GM21786 (cell line): Measurements from ENCODE around the gene TIMM21.
A peak's percentile ranks its signal among the peaks of the same experiment; 100 is the strongest.

ENCODE experiments used
- ATAC-seq: cut with Tn5 transposase; IDR thresholded peaks from one replicate; pipeline ENCODE4 v1.9.1; 2021; ENCODE audit not compliant: unreplicated experiment

TIMM21 gene, protein sequence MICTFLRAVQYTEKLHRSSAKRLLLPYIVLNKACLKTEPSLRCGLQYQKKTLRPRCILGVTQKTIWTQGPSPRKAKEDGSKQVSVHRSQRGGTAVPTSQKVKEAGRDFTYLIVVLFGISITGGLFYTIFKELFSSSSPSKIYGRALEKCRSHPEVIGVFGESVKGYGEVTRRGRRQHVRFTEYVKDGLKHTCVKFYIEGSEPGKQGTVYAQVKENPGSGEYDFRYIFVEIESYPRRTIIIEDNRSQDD

DNA sequence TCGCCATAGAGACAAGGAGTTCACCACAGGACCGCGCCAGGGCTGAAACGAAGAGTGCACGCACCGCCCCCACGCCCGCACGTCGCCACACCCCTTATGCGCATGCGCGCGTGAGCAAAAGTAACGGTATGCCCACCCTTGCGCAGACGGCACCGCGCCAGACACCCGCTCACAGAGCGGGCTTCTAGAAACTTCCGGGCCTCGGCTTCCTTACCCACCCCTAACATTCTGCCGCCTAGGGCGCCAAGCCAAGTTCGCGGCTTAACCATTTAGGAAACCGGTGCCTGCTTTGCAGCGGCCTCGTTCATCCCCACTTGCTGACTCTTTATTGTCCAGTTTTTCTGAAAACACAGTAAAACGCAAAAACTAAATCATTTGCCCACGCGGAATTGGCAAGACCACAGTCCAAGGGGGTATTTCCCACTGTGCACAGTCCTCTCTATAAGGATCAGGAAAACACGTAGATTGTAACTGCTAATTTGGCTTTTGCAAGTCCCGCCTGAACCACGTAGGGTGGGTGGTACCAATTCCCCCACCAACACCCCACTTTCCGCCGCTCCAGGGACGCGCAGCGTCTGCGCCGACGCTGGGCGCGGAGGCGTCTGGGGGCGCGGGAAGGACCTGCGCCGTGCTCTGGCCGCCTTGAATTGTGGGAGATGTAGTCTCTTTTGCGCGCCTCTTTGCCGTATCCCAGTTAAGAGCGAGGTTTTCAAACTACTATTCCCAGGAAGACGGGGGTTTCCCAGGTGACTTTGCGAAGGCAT, at the start of gene TIMM21, which contains the start of gene FBXO15:
TIMM21 (plus strand) TSS at position 745 of the 764 bp plus-strand sequence. CDS start 286 bp downstream, outside the sequence.
FBXO15 (minus strand) TSS at position 56 of the 764 bp plus-strand sequence; CDS start at position 7, 49 bp downstream.
- ATAC-seq = peak; percentile 89

DNA sequence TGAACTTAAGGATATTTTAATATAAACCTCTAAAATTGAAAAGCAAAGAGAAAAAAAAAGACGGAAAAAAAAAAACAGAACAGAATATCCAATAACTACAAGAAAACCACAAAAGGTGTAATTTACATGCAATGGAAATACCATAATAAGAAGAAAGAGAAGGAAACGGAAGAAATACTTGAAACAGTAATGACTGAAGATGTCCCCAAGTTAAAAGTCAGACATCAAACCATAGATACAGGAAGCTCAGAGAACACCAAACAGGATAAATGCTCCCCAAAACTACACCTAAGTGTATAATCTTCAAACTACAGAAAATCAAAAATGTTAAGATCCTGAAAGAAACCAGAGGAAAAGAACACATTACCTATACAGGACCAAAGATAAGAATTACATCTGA, 39.9 kb upstream of the TIMM21 start:
- ATAC-seq = no peak

DNA sequence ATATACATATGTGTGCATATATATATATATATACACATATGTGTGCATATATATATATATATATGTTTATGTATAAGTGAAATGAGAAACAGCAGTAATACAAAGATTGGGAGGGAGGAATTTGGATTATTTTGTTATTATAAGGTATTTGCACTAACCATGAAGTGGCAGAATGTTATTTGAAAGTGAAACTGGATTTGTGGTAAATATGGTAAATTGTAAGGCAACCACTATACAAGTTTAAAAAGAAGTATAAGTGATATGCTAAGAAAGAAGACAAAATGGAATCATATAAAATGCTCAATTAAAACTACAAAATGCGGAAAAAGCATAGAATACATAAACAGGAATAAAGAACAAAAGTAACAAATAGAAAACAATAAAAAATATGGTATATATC, 38.2 kb upstream of the TIMM21 start:
- ATAC-seq = no peak

DNA sequence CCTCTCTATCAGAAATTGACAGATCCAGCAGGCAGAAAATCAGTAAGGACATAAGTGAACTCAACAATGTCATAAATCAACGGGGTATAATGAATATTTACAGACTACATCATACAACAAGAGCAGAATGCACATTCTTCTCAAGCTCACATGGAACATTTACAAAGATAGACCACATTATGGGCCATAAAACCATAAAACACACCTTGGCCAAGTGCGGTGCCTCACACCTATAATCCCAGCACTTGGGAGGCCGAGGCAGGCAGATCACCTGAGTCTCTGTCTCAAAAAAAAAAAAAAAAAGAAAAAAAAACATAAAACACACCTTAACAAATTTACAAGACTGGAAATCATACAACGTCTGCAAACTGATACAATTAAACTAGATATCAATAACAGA, 37.3 kb upstream of the TIMM21 start:
- no peak for ATAC-seq

DNA sequence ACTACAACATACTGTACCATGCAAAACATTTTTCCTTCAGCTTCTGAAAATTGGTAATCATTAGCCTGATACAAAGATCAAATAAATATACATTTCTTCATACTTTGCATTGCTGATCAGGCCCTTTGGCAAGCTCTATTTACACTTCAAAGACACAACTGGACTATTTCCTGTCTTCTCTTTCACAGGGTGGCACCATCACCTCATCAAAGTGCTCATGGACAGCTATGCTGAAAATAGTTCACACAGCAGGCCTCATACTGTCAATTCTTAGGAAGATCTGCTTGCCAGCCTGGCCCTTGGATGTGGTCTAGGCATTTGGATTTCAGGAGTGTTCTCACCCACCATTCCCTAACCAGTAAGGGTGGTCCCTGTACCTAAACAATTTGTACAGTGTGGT, 34.6 kb upstream of the TIMM21 start:
- ATAC-seq = no peak

DNA sequence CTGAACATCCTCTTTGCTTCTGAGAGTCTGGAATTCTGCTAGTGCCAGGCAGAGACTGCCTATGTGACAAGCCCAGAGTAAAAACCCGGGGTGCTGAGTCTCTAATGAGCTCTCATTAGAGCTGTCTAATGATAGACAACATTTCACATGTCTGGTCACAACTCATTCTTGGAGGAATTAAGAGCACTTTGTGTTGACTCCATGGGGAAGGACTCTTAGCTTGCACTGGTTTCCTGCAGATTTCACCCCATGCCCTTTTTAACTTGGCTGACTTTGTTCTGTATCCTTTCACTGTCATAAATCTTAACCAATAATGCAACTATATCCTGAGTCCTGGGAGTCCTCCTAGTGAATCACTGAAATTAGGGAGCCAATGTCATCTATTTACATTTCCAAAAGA, 34.2 kb upstream of the TIMM21 start:
- ATAC-seq = no peak

DNA sequence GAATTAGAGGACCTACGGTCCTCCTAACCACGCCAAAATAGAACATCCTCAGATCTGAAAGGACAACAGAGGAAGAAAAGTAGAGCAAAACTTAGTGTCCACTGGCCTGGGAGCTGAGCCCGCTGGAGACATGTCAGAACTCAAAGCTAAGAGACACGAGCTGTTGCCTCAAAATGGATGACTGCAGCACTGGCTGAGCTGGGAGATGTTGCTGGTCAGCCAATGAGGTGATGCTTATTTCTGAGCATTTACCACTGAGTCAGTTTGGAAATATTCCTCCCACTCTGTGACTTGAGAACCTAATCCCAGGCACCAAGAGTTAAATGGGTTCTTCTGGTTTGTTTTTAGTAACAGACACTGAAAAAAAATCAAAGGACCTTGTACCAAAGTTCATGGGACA, 33.3 kb upstream of the TIMM21 start:
- no peak for ATAC-seq

DNA sequence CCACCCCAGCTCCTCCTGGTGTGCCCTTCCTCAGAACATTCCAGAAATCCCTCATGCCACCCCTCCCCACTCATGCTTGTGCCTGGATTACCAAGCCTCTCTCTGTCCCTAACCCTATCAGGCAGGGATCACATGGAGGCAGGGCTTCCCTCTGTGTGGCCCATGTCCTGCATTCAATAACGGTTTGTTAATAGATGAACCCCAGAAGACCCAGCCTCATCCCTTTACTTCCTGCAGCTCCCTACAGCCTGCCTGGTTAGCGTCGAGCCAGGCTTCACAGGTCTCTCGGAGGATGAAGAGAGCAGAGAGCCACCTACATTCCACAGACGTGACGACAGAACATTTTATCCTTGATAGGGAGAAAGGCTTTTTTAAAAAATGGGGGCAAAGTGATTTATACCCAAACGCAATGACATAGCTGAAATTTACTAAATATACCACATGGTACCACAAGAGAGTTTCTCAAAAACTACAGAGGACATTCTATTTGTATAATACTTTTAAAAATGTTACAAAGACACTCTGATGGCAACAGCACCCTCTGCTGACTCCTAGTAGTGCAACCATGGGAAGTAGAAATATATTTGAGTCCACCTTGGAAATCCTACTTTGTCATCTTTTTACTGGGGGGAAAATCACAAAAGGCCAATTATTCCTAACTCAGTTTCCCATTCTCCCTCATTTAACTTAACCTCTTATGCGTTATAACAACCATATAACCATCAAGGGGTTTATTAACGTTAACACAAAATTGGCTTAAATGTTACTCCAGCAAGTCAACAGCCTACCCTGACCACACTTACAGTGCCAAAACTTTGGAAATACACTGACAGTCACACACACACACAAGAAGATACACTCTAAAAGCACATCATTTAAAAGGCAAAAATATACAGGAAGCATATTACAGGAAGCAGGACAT, 31.4 kb upstream of the TIMM21 start:
- no peak for ATAC-seq

DNA sequence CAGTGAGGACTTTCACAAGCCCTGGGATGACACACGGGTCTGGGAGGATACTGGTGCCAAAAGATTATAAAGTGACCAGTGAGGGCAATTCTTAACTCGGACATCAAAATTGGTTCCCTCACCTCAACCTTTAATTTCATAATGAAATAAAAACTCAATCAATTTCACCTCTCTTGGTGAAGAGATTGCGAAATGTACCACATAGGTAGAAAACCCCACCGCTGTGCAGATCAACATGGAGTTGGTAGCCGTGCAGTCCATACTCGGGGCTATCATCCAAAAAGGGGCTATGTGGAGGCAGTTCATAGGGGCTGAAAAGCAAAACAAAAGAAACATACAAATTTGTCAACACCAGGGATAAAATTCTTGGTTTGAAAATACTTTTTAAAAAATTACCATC, 25.1 kb upstream of the TIMM21 start:
- no peak for ATAC-seq

DNA sequence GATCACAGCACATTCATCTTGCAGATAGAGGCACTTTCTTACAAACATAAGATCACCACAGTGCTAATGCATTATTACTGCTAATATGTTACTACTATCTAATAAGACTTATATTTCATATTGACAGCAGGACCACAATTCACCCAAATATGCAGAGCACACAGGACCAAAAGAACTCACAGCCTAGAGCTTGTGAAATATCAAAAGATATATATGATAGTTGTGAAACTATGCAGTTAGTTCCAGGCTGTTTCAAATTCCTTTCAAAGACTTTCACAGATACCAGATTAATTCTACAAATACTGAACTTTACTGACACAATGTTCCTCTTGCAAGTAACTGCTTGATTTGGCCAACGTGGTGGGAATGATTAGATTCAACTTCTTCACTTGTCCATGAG, 23.7 kb upstream of the TIMM21 start:
- no peak for ATAC-seq

DNA sequence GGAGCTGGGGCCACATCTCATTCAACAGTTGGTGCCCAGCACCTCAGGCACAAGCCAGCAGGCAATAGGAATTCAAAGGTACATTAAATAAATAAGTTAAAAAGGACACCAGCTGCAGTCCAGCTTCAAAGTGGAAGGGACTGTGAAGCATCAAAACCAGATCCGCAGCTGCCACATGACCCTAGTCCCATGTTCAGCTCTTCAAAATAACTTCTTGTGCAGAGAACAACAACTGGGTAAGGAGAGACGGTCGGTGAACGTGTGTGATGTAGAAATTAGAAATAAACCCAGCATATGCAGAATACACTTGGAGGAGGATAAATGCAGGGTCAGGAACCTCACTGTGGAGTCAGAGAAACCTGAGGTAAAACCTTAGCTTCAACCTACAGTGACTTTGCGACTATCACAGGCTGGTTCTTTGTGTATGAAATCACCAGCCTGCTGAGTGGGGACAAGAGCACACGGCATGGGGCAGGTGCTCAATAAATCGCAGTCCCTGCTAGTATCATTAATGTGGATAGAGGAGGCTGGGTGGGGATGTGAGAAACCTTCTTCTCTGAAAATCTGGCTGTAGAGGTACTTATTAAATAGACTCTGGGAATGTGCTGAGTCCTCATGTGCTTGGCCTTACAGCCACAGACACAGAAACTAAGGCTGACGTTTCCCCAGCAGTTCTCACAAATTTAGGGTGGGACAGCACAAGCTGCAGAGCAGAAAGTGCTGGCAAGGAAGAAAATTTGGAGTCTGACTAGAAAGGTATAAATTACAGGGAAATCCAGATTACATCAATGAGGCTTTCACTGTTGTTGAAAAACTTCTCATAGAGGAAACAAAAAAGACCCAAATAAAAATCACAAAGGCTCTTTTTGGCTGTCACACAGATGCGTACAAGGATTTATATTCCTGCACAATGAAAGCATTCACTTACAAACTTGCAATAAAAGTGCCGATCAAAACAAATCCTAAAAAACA, 21.4 kb upstream of the TIMM21 start:
- ATAC-seq = no peak

DNA sequence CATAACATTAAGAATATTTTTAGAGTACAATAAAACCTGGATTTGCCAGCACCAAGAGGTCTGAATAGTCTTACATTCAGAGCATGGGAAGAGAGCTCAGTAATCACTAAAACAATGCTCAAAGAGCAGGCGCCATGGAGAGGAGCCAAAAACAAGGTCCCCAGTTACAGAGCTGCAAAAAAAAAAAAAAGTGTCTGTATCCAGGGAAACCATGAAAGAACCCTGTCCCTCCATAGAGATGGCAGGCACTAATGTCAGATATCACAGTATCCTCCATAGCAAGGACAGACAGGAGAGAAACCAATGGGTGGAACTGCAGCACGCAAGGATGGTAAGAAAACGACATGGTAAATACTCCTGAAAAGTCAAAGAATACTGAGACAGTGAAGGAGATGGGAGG, 20.2 kb upstream of the TIMM21 start:
- no peak for ATAC-seq

DNA sequence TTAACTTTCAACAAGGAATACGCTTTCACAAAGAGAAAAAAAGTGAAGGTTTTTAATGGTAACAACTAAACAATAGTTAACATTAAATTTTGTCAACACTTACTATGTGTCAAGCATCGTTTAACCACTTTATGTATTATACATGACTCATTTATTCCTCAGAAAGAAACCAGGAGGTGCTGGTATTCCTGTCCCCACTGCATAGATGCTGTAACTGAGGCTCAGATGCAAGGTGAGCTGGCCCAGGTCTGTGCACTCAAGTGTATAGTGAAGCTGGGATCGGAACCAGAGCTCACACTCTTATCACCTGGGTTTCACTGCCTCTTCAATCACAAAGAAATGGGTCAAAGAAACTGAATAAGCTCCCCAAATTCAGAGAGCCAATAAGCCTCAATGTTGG, 17.2 kb upstream of the TIMM21 start:
- no peak for ATAC-seq

DNA sequence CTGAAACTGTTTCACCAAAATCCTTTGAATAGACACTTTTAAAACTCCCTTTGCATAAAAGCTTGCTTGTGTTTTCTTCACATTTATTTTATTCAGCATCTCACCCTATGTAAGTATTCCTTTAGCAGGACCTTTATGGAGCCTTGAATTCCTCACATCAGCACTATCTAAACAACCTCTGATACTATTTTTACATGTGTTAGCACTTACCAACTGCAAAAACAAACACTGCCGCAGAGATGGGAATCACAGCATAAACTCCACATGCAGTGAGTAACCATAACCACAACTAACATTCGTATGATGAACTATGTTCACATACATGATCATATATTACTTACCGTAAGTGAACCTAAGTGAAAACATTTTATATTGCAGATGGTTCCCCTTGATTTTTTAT, 16.1 kb upstream of the TIMM21 start:
- ATAC-seq = no peak

DNA sequence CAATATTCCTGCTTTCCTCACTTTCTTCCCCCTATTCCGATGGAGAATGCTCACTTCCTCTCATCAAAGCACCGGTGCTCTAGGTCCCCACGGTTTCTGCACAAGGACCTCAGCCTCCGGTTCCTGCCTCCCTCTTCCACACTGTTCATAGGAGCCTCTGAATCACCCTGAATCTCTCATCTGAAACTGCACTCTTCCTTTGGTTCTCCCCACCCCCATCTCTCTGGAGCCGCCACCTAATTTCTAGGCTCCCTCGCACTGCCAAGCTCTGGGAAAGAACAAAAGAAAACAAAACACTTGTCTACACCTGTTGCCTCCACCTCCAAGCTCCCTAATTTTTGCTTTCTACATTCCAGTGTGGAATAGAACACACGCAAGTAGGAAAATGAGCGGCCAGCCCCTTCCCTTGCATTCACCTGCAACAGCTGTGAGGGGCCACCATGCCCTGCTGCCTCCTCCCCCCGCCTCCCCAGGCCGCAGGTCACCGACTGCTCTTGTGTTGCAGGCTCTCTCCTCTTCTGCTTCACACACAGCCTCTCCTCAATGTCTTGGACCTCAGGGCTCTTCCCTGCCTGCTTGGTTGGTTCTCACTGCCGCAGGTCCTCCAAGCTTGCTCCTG, 10.3 kb upstream of the TIMM21 start:
- ATAC-seq = no peak

DNA sequence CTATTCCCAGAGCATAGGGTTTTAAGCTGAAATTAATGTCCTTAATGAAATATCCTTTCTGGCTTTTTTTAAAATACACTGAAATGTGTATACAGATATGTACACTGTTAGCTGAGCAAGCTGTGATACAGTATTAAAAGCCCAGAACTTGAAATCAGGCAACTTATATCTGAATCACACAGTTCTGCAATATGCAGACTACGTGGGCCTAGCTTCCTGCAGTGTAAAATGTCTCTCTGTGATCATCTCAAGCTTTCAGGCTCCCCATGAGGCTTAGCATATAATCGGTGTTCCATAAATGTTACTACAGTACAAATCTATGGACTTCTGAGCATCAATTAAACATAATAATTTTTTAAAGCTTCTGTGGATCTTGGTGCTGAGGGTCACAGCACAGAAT, 8.9 kb upstream of the TIMM21 start:
- ATAC-seq = no peak

DNA sequence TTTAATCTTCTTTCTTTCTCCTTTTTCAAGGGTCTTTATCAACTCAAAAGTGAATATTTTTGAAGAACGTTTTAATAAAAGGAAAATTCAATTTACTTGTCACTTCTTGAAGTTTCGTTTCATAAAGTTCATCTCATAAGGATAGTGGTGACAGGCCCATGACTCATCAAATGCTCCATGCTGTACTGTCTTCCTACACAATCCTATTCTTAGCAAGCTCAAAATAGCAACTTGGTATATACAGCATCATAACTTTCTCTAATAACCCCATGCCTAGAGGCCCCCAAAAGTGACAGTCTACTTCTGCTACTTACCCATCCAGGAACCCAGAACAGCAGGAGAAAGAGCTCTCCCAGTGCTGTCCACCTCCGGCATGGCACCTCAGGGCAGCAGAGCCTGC, 8.4 kb upstream of the TIMM21 start:
- ATAC-seq = no peak

DNA sequence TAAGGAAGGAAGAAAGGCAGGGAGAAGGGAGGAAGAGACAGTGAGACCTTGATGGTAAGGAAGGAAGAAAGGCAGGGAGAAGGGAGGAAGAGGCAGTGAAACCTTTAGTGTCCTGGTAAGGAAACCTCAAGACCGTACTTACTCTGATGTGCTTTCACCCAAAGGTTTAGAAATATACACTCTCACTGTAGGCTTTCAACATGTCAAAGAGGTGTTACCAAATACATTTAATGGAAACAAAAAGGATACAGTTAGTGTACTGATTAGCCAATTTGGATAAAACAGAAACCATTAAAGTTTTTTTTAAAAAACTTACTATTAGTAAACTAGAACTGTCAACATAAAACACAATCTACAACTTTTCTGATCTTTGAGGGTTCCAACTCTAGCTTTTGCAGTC, 7.7 kb upstream of the TIMM21 start:
- no peak for ATAC-seq

DNA sequence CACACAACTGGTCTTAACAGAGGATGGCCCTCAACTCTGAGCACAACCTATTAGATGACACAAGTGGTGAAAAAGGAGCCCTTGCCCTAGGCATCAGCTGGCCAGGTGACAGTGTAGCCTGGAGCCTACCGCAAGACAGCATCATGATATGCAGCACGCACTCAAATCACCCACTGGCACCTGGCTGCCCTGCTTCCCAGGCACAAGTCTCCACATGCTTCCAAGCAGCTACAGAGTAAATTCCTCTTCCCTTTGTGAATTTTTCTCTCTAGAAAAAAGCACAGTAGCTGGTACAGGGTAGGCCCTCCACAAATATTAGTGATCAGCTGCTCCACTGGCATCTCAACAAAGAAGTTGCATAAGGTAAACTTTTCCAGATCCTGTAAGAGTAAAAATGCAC, 6.7 kb upstream of the TIMM21 start:
- no peak for ATAC-seq

DNA sequence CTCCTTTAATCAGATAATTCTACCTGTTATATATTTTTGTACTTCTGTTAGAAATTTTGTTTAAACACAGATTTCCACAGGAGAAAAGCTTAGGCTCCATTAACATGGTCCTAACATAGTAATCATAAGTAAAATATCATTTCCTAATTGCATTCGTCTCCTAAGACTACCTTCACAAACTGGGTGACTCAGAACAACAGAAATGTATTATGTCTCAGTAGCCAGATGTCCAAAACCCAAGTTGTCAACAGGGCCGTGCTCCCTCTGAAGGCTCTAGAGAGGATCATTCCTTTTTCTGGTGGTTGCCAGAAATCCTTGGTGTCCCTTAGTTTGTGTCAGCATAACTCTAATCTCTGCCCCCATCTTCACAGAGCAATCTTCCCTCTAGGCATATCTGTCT, 6.1 kb upstream of the TIMM21 start:
- no peak for ATAC-seq
